Suprapubic skin (tissue), 4 donors: ENCODE data around the gene ERI3. TPM values are rescaled to one million over a fixed set of nuclear protein-coding genes. Genes with fewer than 3 reads are reported as not detected.

ENCODE experiments used
- DNase-seq, 2 donors: peaks; one replicate each; pipeline ENCODE4 v3.0.0-alpha.2; 2019; ENCODE audit warnings: low spot score in 2 of 2
- H3K27ac ChIP-seq: fragments of 200-600 bp; sonication (generic); one replicate; pipeline ENCODE4 v1.5.1; 2019
- H3K27me3 ChIP-seq: fragments of 200-600 bp; sonication (generic); one replicate; pipeline ENCODE4 v1.5.1; 2019
- H3K36me3 ChIP-seq: fragments of 200-600 bp; sonication (generic); one replicate; pipeline ENCODE4 v1.5.1; 2019
- H3K4me1 ChIP-seq: fragments of 200-600 bp; sonication (generic); one replicate; pipeline ENCODE4 v1.5.1; 2019
- H3K4me3 ChIP-seq: fragments of 200-600 bp; sonication (generic); one replicate; pipeline ENCODE4 v1.5.1; 2019; ENCODE audit warnings: mild to moderate bottlenecking
- H3K9me3 ChIP-seq: fragments of 200-600 bp; sonication (generic); one replicate; pipeline ENCODE4 v1.5.1; 2019
- CTCF ChIP-seq, 2 donors: fragments of 200-600 bp in 1 of 2; fragments of 450-650 bp in 1 of 2; sonication (generic) in 1 of 2; IDR thresholded peaks; one replicate each; pipeline ENCODE4 v1.5.1; 2016 to 2019; ENCODE audit warnings: antibody characterized with exemption in 2 of 2, mild to moderate bottlenecking in 1 of 2, moderate library complexity in 1 of 2
- EP300 ChIP-seq: sonication (generic); formaldehyde crosslinking; IDR thresholded peaks from one replicate; pipeline ENCODE4 v1.6.1; 2017; ENCODE audit warnings: antibody characterized with exemption
- POLR2A ChIP-seq, 2 donors: fragments of 450-650 bp; IDR thresholded peaks; one replicate each; pipeline ENCODE4 v1.6.1; 2017; ENCODE audit warnings: antibody characterized with exemption in 2 of 2, mild to moderate bottlenecking in 2 of 2, moderate library complexity in 2 of 2
- POLR2AphosphoS5 ChIP-seq, 3 donors: sonication (generic); formaldehyde crosslinking; IDR thresholded peaks; one replicate each; pipeline ENCODE4 v1.6.1; 2017; ENCODE audit warnings: antibody characterized with exemption in 3 of 3
- WGBS: methylation state at CpG from one replicate; pipeline ENCODE4 v1.1.5; 2018; 5-methylcytosine and 5-hydroxymethylcytosine counted together
- total RNA-seq, 4 donors: library from RNA; depleted of rRNA; stranded (reverse); fragments of >200 nt; gene quantifications; one replicate each; pipeline ENCODE4 v1.1.0, GENCODE V29; 2016

The ERI3 gene
- total RNA-seq, 4 donors from 2014 or later = 23.3 to 33.4 (median 31.0) TPM

- Histone ChIP-seq H3K4me3 (no peak overlapping the region), H3K27ac (no peak overlapping the region), H3K4me1 (peaks cover 22% of the 10 kb centered on the region), H3K36me3 (no peaks in the 10 kb centered on the region), H3K9me3 (no peaks in the 10 kb centered on the region), H3K27me3 (no peaks in the 10 kb centered on the region)
- TF ChIP-seq POLR2AphosphoS5 (IDR thresholded peaks at IDR 0.05) (no peak), CTCF (IDR thresholded peaks at IDR 0.05) (no peak), POLR2A (IDR thresholded peaks at IDR 0.05) (no peak), EP300 (no peak)
- DNase-seq = no peak
- WGBS = 93% methylated on average over 4 of the region's 6 CpGs
These were observed 92.6 kb downstream of the ERI3 start for GRCh38 chr1:44262414-44262813.

GRCh38 chr1:44261962-44262361 lies 93.1 kb downstream of the ERI3 start:
- Histone ChIP-seq H3K27me3 (no peaks in the 10 kb centered on the region), H3K4me3 (no peak overlapping the region), H3K4me1 (peaks cover 22% of the 10 kb centered on the region), H3K27ac (no peak overlapping the region), H3K36me3 (no peaks in the 10 kb centered on the region), H3K9me3 (no peaks in the 10 kb centered on the region)
- no peak for TF ChIP-seq CTCF (IDR thresholded peaks at IDR 0.05)
- no peak for TF ChIP-seq EP300
- no peak for TF ChIP-seq POLR2A (IDR thresholded peaks at IDR 0.05)
- no peak for TF ChIP-seq POLR2AphosphoS5 (IDR thresholded peaks at IDR 0.05)
- WGBS = 72% methylated on average over 5 of the region's 5 CpGs
- DNase-seq = no peak

GRCh38 chr1:44261171-44261817 lies 93.8 kb downstream of the ERI3 start:
- H3K27ac ChIP-seq = no peak overlapping the region
- no peak for TF ChIP-seq POLR2AphosphoS5 (IDR thresholded peaks at IDR 0.05)
- no peak for TF ChIP-seq POLR2A (IDR thresholded peaks at IDR 0.05)
- no peak for TF ChIP-seq CTCF (IDR thresholded peaks at IDR 0.05)
- no peak for TF ChIP-seq EP300

GRCh38 chr1:44260792-44261170 lies 94.3 kb downstream of the ERI3 start:
- WGBS = 70% methylated on average over 4 of the region's 4 CpGs

More at GRCh38 chr1:44261171-44261817, 93.8 kb downstream of the ERI3 start:
- 71% methylated on average over 27 of the region's 27 CpGs for WGBS
- peaks cover 22% of the 10 kb centered on the region for H3K4me1 ChIP-seq
- H3K9me3 ChIP-seq = no peaks in the 10 kb centered on the region
- H3K27me3 ChIP-seq = no peaks in the 10 kb centered on the region
- no peak for DNase-seq
- H3K4me3 ChIP-seq = no peak overlapping the region
- no peaks in the 10 kb centered on the region for H3K36me3 ChIP-seq

More at GRCh38 chr1:44260792-44261170, 94.3 kb downstream of the ERI3 start:
- H3K36me3 ChIP-seq = no peaks in the 10 kb centered on the region
- peaks cover 22% of the 10 kb centered on the region for H3K4me1 ChIP-seq
- no peak for DNase-seq
- no peak for TF ChIP-seq CTCF (IDR thresholded peaks at IDR 0.05)
- TF ChIP-seq POLR2AphosphoS5 (IDR thresholded peaks at IDR 0.05) = no peak
- TF ChIP-seq POLR2A (IDR thresholded peaks at IDR 0.05) = no peak
- TF ChIP-seq EP300 = no peak
- no peak overlapping the region for H3K27ac ChIP-seq
- H3K4me3 ChIP-seq = no peak overlapping the region
- no peaks in the 10 kb centered on the region for H3K27me3 ChIP-seq
- no peaks in the 10 kb centered on the region for H3K9me3 ChIP-seq
